HG03520 (cell line): ENCODE results near the gene TAP2.

Experiments used
- ATAC-seq: cut with Tn5 transposase; IDR thresholded peaks from one replicate; pipeline ENCODE4 v1.9.1; 2021; ENCODE audit warnings: mild to moderate bottlenecking, moderate library complexity; ENCODE audit not compliant: unreplicated experiment

TAP2 gene

DNA sequence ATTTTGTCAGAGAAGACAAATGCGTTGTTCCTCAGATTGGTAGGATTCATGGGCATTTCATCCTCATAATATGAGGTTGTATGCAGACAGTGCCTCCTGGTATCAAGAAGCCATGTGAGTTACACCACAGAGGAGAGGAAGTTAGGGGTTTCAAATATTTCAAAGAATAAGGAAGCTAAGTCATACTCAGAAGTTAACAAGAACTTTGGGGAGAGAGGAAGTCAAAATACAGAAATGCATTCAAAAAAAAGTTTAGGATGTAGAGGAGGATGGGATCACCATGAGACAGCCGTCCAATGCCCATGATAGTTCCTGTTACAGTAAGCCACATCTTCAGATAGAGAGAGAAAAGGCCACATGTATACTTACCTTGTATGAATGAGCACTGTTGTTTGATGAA, 44.0 kb downstream of the TAP2 start:
- no peak for ATAC-seq

- no peak for ATAC-seq
These were observed 45.6 kb downstream of the TAP2 start for GRCh38 chr6:32792901-32793435.

DNA sequence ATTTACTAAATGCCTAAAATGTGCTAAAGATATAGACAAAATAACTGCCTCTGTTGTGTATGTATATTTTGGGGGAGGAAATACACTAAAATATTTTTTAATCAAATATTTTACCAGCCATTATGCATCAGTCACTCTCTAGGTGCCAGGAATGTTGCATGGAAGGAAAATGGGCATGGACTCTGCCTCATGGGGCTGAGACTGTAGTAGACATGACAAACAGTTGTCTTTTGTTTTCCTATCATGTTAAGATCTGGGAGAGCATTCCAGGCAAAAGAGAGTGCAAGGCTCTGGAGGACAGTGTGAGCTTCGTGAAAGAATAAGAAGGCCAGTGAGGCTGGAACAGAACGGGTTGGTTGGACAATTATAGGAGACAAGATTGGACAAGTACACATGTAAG, 48.2 kb downstream of the TAP2 start:
- no peak for ATAC-seq
